ENCODE measurements around the gene FYB1. TPM values are rescaled to one million over a fixed set of nuclear protein-coding genes. Genes with fewer than 3 reads are reported as not detected.
"Not testable (repeated sequence)": the region's sequence is repeated elsewhere in the genome, so short reads cannot be mapped to it uniquely, and the experiment has no call there.

FYB1 gene
- total and polyA plus RNA-seq, 2 of the 8 experiments (the other 6 are each of a cell fraction or from before 2014, with no cell fraction given) = not detected

DNA sequence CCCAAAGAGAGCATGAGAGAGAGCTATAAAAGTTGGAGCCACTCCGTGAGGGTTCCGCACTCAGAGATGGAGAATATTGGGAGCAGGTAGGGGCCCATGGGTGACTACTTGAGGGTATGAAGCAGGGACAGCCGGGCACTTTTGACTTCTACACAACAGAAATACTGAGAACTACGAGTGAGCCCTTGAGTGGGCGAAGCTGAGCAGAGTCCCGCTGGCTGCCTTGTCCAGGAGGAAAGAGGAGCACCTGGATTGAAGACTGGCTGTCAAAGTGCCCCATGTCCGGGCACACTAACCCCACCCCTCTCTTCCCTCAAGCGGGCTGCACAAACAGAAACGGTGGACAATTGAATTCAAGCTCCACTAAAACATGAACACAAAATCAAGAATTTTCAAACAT is 33.6 kb downstream of the FYB1 start (continued):
- TF ChIP-seq ZNF274 (IDR thresholded peaks at IDR 0.05; ENCODE audit: borderline replicate concordance, extremely low read depth, low read length) (no peak), CREB1 (IDR thresholded peaks at IDR 0.05) (no peak), ASH2L (IDR thresholded peaks at IDR 0.05; ENCODE audit: low read length) (no peak)
- TF ChIP-seq, protein P1, sequence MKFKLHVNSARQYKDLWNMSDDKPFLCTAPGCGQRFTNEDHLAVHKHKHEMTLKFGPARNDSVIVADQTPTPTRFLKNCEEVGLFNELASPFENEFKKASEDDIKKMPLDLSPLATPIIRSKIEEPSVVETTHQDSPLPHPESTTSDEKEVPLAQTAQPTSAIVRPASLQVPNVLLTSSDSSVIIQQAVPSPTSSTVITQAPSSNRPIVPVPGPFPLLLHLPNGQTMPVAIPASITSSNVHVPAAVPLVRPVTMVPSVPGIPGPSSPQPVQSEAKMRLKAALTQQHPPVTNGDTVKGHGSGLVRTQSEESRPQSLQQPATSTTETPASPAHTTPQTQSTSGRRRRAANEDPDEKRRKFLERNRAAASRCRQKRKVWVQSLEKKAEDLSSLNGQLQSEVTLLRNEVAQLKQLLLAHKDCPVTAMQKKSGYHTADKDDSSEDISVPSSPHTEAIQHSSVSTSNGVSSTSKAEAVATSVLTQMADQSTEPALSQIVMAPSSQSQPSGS (IDR thresholded peaks at IDR 0.05; ENCODE audit: low read length) = no peak

DNA sequence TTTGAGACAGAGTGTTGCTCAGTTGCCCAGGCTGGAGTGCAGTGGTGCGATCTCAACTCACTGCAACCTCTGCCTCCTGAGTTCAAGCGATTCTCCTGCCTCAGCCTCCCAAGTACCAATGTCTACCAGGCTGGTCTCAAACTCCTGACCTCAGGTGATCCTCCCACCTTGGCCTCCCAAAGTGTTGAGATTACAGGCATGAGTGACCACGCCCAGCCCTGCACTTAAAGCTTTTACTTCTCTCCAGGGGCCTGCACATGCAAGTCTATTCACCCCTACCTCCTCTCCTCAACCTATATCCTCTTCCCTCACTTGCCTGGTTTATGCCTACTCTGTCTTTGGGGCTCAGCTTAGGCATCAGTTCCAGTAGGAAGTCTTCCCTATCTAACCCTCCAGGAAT is 39.8 kb downstream of the FYB1 start:
- H2BK12ac ChIP-seq (ENCODE audit: low read depth, low read length); H3K4ac ChIP-seq (replicated peaks; ENCODE audit: insufficient read length, low read depth, low read length); CTCF ChIA-PET (ENCODE audit: partially characterized antibody); H2BK120ac ChIP-seq (replicated peaks; ENCODE audit: low read depth, low read length); H4K20me1 ChIP-seq (replicated peaks in 1 of 2; ENCODE audit: control insufficient read depth in 1 of 2, insufficient read depth in 2 of 2, low read length in 2 of 2); H3K23me2 ChIP-seq (ENCODE audit: low read depth, low read length); H2BK5ac ChIP-seq (ENCODE audit: low read depth, low read length); H4K91ac ChIP-seq (replicated peaks; ENCODE audit: insufficient read length, low read length); H3K9ac ChIP-seq (replicated peaks in 1 of 4; ENCODE audit: extremely low read depth in 1 of 4, low read depth in 3 of 4, low read length in 3 of 4); H3K27me3 ChIP-seq (replicated peaks in 1 of 4; ENCODE audit: control insufficient read depth in 3 of 4, extremely low read depth in 1 of 4, insufficient read depth in 3 of 4, low read length in 3 of 4); FAIRE-seq; H3K4me3 ChIP-seq (ENCODE audit: extremely low read depth in 1 of 4, insufficient read depth in 2 of 4, low read depth in 3 of 4, low read length in 4 of 4); H3K79me2 ChIP-seq (ENCODE audit: control insufficient read depth in 1 of 2, insufficient read depth in 2 of 2, low read length in 2 of 2); H3K9me3 ChIP-seq (ENCODE audit: insufficient read depth in 2 of 2, low read depth in 1 of 2, low read length in 1 of 2); H3K36me3 ChIP-seq (ENCODE audit: control insufficient read depth in 2 of 4, insufficient read depth in 4 of 4, low read length in 3 of 4); H4K5ac ChIP-seq (ENCODE audit: insufficient read length, low read depth, low read length); H3K27ac ChIP-seq (ENCODE audit: low read depth, low read length); H2BK15ac ChIP-seq (ENCODE audit: low read length); H2AFZ ChIP-seq (ENCODE audit: low read length); H3K4me2 ChIP-seq (ENCODE audit: insufficient read depth in 1 of 2, low read depth in 2 of 2, low read length in 2 of 2); H3K79me1 ChIP-seq (ENCODE audit: low read depth, low read length); H2AK5ac ChIP-seq (ENCODE audit: low read depth, low read length); H3K18ac ChIP-seq (ENCODE audit: extremely low read depth, low read length); H3K56ac ChIP-seq (replicated peaks; ENCODE audit: insufficient read length, low read depth, low read length); H3K14ac ChIP-seq (ENCODE audit: insufficient read length); H3K23ac ChIP-seq (ENCODE audit: insufficient read length); H4K8ac ChIP-seq (ENCODE audit: extremely low read depth, insufficient read depth, low read length); H2BK20ac ChIP-seq (ENCODE audit: low read length); DNase-seq (ENCODE audit: low read depth in 1 of 2, low spot score in 2 of 2); H3K4me1 ChIP-seq (replicated peaks in 1 of 4; ENCODE audit: control insufficient read depth in 3 of 4, insufficient read depth in 4 of 4, low read length in 3 of 4): not testable (repeated sequence)
- 58% methylated on average over 2 of the region's 3 CpGs; no CpG with 5 or more reads in 1 of the 2 experiments for WGBS, 2 experiments (ENCODE audit: extremely low coverage in 1 of 2, insufficient coverage in 1 of 2, insufficient read length in 1 of 2, insufficient replicate concordance in 2 of 2, low coverage in 1 of 2, low lambda C conversion rate in 2 of 2, missing lambda C conversion rate in 1 of 2)
- POLR2A ChIA-PET (ENCODE audit: partially characterized antibody) = interaction anchor here (0.6 kb wide), 1 partner anchor 364 kb away, joined by 3 read pairs; no protein-coding TSS in a partner anchor

Measured in H1 (cell line).